Hematopoietic multipotent progenitor cell treated with erythropoietin and hydrocortisone succinate and interleukin-3 and kit ligand, for 15 days (in vitro differentiated cells): Measurements from ENCODE around the gene RMI1.
"Not testable (repeated sequence)": the region's sequence is repeated elsewhere in the genome, so short reads cannot be mapped to it uniquely, and the experiment has no call there.

ENCODE experiments used
- DNase-seq: peaks from one replicate; pipeline ENCODE4 v3.0.0-alpha.2; 2015; ENCODE audit warnings: low spot score

The RMI1 gene

GRCh38 chr9:83980395-83981125 is at the start of gene RMI1:
TSS of gene RMI1 (plus strand) at chr9:83980805. CDS start at chr9:84000987, 20,182 bp downstream.
- peak; percentile 98 for DNase-seq

- DNase-seq: no peak
Observed at GRCh38 chr9:83930881-83931280, 49.7 kb upstream of the RMI1 start.

- no peak for DNase-seq
Observed at GRCh38 chr9:83932011-83932410, 48.6 kb upstream of the RMI1 start.

- no peak for DNase-seq
Observed at GRCh38 chr9:83932851-83933250, 47.8 kb upstream of the RMI1 start.

- DNase-seq: no peak
Observed at GRCh38 chr9:83933790-83934189, 46.8 kb upstream of the RMI1 start.

- no peak for DNase-seq
Observed at GRCh38 chr9:83934569-83935275, 45.9 kb upstream of the RMI1 start.

GRCh38 chr9:83935276-83935935 is 45.2 kb upstream of the RMI1 start:
- DNase-seq: no peak

- DNase-seq: no peak
Observed at GRCh38 chr9:83936523-83936922, 44.1 kb upstream of the RMI1 start.

- peak; percentile 84 for DNase-seq
Observed at GRCh38 chr9:83937861-83938455, 42.6 kb upstream of the RMI1 start.

GRCh38 chr9:83940590-83941303 is 39.9 kb upstream of the RMI1 start:
- DNase-seq: no peak

GRCh38 chr9:83948096-83948495 is 32.5 kb upstream of the RMI1 start:
- not testable (repeated sequence) for DNase-seq

- no peak for DNase-seq
Observed at GRCh38 chr9:83956086-83956435, 24.5 kb upstream of the RMI1 start.

GRCh38 chr9:83956436-83957247 is 24.0 kb upstream of the RMI1 start:
- DNase-seq: peak; percentile 63

GRCh38 chr9:83957248-83957513 is 23.4 kb upstream of the RMI1 start:
- DNase-seq: no peak

GRCh38 chr9:83959061-83959460 is 21.5 kb upstream of the RMI1 start:
- no peak for DNase-seq

- DNase-seq: no peak
Observed at GRCh38 chr9:83960991-83961390, 19.6 kb upstream of the RMI1 start.

- no peak for DNase-seq
Observed at GRCh38 chr9:83962165-83962564, 18.4 kb upstream of the RMI1 start.

- DNase-seq: no peak
Observed at GRCh38 chr9:83964973-83965349, 15.6 kb upstream of the RMI1 start.

GRCh38 chr9:83965350-83966208 is 15.0 kb upstream of the RMI1 start:
- no peak for DNase-seq

- no peak for DNase-seq
Observed at GRCh38 chr9:83966209-83966582, 14.4 kb upstream of the RMI1 start.

GRCh38 chr9:83967073-83967472 is 13.5 kb upstream of the RMI1 start:
- DNase-seq: no peak
